SK-N-SH (cell line): ENCODE results near the gene ZNF580. TPM values are rescaled to one million over a fixed set of nuclear protein-coding genes. Genes with fewer than 3 reads are reported as not detected.
A peak's percentile ranks its signal among the peaks of the same experiment; 100 is the strongest.

Experiments used
- CTCF ChIA-PET: fragments of 300-600, 350-600 bp; formaldehyde crosslinking; extraction: SDS; loops from one replicate; lab custom pipeline; 2021; lab: Yijun Ruan, JAX
- POLR2A ChIA-PET: fragments of 350-600 bp; sonication (Branson Sonifier 250); formaldehyde crosslinking; extraction: SDS; loops from one replicate; lab custom pipeline; 2020; ENCODE audit warnings: antibody characterized with exemption, inconsistent platforms; lab: Yijun Ruan, JAX
- DNase-seq: peaks from one replicate; pipeline ENCODE4 v3.0.0; 2012
- H2AFZ ChIP-seq: fragments of 200-600 bp; sonication (generic); 2 replicates; pipeline ENCODE4 v1.8.1; 2016; ENCODE audit warnings: antibody characterized with exemption, mild to moderate bottlenecking, low read depth
- H3F3A ChIP-seq: fragments of 200-600 bp; sonication (generic); replicated peaks from 2 replicates; pipeline ENCODE3; 2016; ENCODE audit warnings: antibody characterized with exemption, mild to moderate bottlenecking; ENCODE audit not compliant: insufficient read depth
- H3K27ac ChIP-seq, 2 experiments: fragments of 200-500 bp in 1 of 2; fragments of 200-600 bp in 1 of 2; sonication (Bioruptor generic) in 1 of 2; sonication (generic), shearing (Covaris generic) in 1 of 2; 2 replicates each; pipeline versions ENCODE4 v1.5.1 to v1.6.1; 2014 to 2016; ENCODE audit warnings: low read depth in 2 of 2, inconsistent platforms in 1 of 2, low read length in 1 of 2, mild to moderate bottlenecking in 1 of 2, mixed read lengths in 1 of 2
- H3K27me3 ChIP-seq: fragments of 200-600 bp; sonication (generic), shearing (Covaris generic); 2 replicates; pipeline ENCODE4 v1.6.1; 2016; ENCODE audit warnings: mixed run types; ENCODE audit not compliant: insufficient read depth
- H3K36me3 ChIP-seq, 2 experiments: fragments of 200-500 bp in 1 of 2; fragments of 200-600 bp in 1 of 2; sonication (Bioruptor generic) in 1 of 2; sonication (generic) in 1 of 2; replicated peaks in 1 of 2; 2 replicates each; pipeline versions ENCODE3 to v1.5.1; 2014 to 2016; ENCODE audit warnings: low read length in 1 of 2, mild to moderate bottlenecking in 1 of 2; ENCODE audit not compliant: insufficient read depth in 2 of 2, control insufficient read depth in 1 of 2
- H3K4me1 ChIP-seq, 2 experiments: fragments of 200-500 bp in 1 of 2; fragments of 200-600 bp in 1 of 2; sonication (Bioruptor generic) in 1 of 2; sonication (generic), shearing (Covaris generic) in 1 of 2; 2 replicates each; pipeline versions ENCODE4 v1.5.1 to v1.6.1; 2014 to 2016; ENCODE audit warnings: low read depth in 1 of 2, low read length in 1 of 2, mixed run types in 1 of 2; ENCODE audit not compliant: insufficient read depth in 2 of 2, control insufficient read depth in 1 of 2
- H3K4me2 ChIP-seq: fragments of 200-600 bp; sonication (generic), shearing (Covaris generic); 2 replicates; pipeline ENCODE4 v1.6.1; 2017; ENCODE audit warnings: mixed run types
- H3K4me3 ChIP-seq, 2 experiments: fragments of 200-500 bp in 1 of 2; fragments of 200-600 bp in 1 of 2; sonication (Bioruptor generic) in 1 of 2; sonication (generic), shearing (Covaris generic) in 1 of 2; 2 replicates each; pipeline versions ENCODE4 v1.5.1 to v1.8.1; 2014 to 2016; ENCODE audit warnings: low read depth in 2 of 2, inconsistent platforms in 1 of 2, low read length in 1 of 2, mild to moderate bottlenecking in 1 of 2, mixed read lengths in 1 of 2, moderate library complexity in 1 of 2
- H3K79me2 ChIP-seq: fragments of 200-600 bp; sonication (generic); 2 replicates; pipeline ENCODE4 v1.8.1; 2017; ENCODE audit warnings: mild to moderate bottlenecking; ENCODE audit not compliant: insufficient read depth
- H3K9ac ChIP-seq: fragments of 200-600 bp; sonication (generic); 2 replicates; pipeline ENCODE4 v1.6.1; 2017; ENCODE audit warnings: mixed run types
- H3K9me2 ChIP-seq: fragments of 200-600 bp; sonication (generic); 2 replicates; pipeline ENCODE4 v1.6.1; 2017; ENCODE audit warnings: mixed run types
- H3K9me3 ChIP-seq: fragments of 200-600 bp; sonication (generic); 2 replicates; pipeline ENCODE4 v1.6.1; 2017; ENCODE audit warnings: mixed run types, mild to moderate bottlenecking, moderate library complexity
- H4K20me1 ChIP-seq: fragments of 200-600 bp; sonication (generic); 2 replicates; pipeline ENCODE4 v1.6.1; 2017; ENCODE audit warnings: mild to moderate bottlenecking, mixed run types; ENCODE audit not compliant: insufficient read depth
- CHD2 ChIP-seq: fragments of 150-350 bp; IDR thresholded peaks from 2 replicates; pipeline ENCODE4 v1.6.1; 2018; ENCODE audit warnings: low read length; ENCODE audit not compliant: partially characterized antibody
- ELF1 ChIP-seq: IDR thresholded peaks from 2 replicates; pipeline ENCODE4 v1.4.0; 2012
- FOSL2 ChIP-seq: IDR thresholded peaks from 2 replicates; pipeline ENCODE4 v1.4.0; 2012; ENCODE audit warnings: low read depth, mild to moderate bottlenecking, moderate library complexity, borderline replicate concordance
- FOXM1 ChIP-seq: IDR thresholded peaks from 2 replicates; pipeline ENCODE4 v1.4.0; 2012; ENCODE audit warnings: low read depth, mild to moderate bottlenecking
- GABPA ChIP-seq: IDR thresholded peaks from 2 replicates; pipeline ENCODE4 v1.4.0; 2012; ENCODE audit warnings: low read depth, mild to moderate bottlenecking
- GATA2 ChIP-seq: sonication (generic); formaldehyde crosslinking; IDR thresholded peaks from 2 replicates; pipeline ENCODE4 v1.5.0; 2020; ENCODE audit warnings: mild to moderate bottlenecking, missing genetic modification reagents
- MXI1 ChIP-seq: IDR thresholded peaks from 2 replicates; pipeline ENCODE4 v1.6.1; 2012; ENCODE audit warnings: mild to moderate bottlenecking, low read depth, low read length, improper control_type of control experiment
- NFIC ChIP-seq: IDR thresholded peaks from 2 replicates; pipeline ENCODE4 v1.4.0; 2012; ENCODE audit warnings: borderline replicate concordance
- RCOR1 ChIP-seq: fragments of 150-350 bp; IDR thresholded peaks from 2 replicates; pipeline ENCODE4 v1.6.1; 2017; ENCODE audit warnings: antibody characterized with exemption, low read length
- RFX5 ChIP-seq: IDR thresholded peaks from 2 replicates; pipeline ENCODE4 v1.6.1; 2012; ENCODE audit warnings: mild to moderate bottlenecking, improper control_type of control experiment, low read length
- RXRA ChIP-seq: IDR thresholded peaks from 2 replicates; pipeline ENCODE4 v1.4.0; 2012; ENCODE audit warnings: low read depth, mild to moderate bottlenecking, borderline replicate concordance
- WGBS: methylation state at CpG from one replicate; pipeline ENCODE4 v1.1.6; 2017; ENCODE audit warnings: low lambda C conversion rate; 5-methylcytosine and 5-hydroxymethylcytosine counted together
- polyA plus RNA-seq, 3 experiments: library from polyadenylated mRNA; depleted of rRNA; stranded (reverse); fragments of >200 nt; gene quantifications; 2 replicates each; pipeline ENCODE4 v1.2.3, GENCODE V29; 2012
- TF ChIP-seq, protein P1 (sequence below): fragments of 200-600 bp; sonication (generic); IDR thresholded peaks from 2 replicates; pipeline ENCODE4 v1.6.1; 2017; ENCODE audit warnings: antibody characterized with exemption, mild to moderate bottlenecking, moderate library complexity
- TF ChIP-seq, protein P2 (sequence below): fragments of 150-350 bp; IDR thresholded peaks from 2 replicates; pipeline ENCODE4 v1.6.1; 2017; ENCODE audit warnings: antibody characterized with exemption, low read length, low read depth, borderline replicate concordance
- TF ChIP-seq, protein P3 (sequence below): IDR thresholded peaks from 2 replicates; pipeline ENCODE4 v1.4.0; 2012; ENCODE audit warnings: low read depth, borderline replicate concordance
- TF ChIP-seq, protein P4 (sequence below): fragments of 150-350 bp; IDR thresholded peaks from 2 replicates; pipeline ENCODE4 v1.6.1; 2016; ENCODE audit warnings: mild to moderate bottlenecking, low read depth, low read length

ZNF580 gene
- polyA plus RNA-seq, 1 of the 3 experiments (the other 2 are of a cell fraction) = 21.9 TPM

DNA sequence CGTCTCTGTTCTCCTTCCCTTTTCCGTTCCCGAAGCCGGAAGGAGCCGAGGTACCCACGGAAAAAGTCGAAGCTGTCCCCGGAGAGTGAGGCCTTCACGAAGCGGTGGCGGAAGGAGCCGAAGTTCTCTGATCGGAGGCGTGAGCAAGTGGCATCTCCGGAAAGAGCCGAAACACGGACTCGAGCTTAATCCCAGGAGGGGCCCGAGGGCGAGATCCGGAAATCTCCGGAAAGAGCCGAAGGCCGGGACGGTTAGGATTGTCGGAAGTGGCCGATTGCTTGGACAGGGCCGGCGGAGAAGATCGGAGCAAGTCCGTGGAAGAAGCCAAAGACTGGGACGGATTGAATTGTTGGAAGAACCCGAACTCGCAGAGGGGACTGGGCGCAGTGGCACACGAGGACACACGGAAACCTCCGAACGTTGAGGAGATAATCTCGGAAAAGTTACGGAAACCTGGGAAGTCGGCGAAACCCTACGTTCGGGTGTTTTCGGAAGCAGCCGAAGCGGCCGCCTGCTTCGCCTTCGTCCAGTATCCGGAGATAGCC is 13.6 kb downstream of the ZNF580 start:
- no peaks in the 10 kb centered on the region for H3K27me3 ChIP-seq
- H3K79me2 ChIP-seq = peaks cover 44% of the 10 kb centered on the region
- ChIA-PET CTCF (interaction anchor here (0.6 to 3.9 kb wide), 17 partner anchors 10 to 270 kb away, joined by 3 to 36 read pairs (median 4); partner anchors contain the start of genes TMEM238, ZNF579 and ZNF581), POLR2A (interaction anchor here (0.5 to 1.5 kb wide), 9 partner anchors 11 to 315 kb away, joined by 3 to 5 read pairs (median 3); partner anchors contain the start of genes KMT5C, ZNF524, ZNF581 and ZNF628)
- peak; percentile 86 for DNase-seq
- peak overlapping the region; percentile 92 to 96 for H3K4me3 ChIP-seq
- H3K36me3 ChIP-seq = peaks cover 16 to 29% of the 10 kb centered on the region in 2 experiments
- H3F3A ChIP-seq = peaks cover 5% of the 10 kb centered on the region
- H2AFZ ChIP-seq = peak overlapping the region; percentile 83
- H3K4me1 ChIP-seq = peaks cover 14 to 29% of the 10 kb centered on the region in 2 experiments; a peak in 3 of 4 replicates
- H3K4me2 ChIP-seq = peak overlapping the region; percentile 84
- H3K9ac ChIP-seq = peak overlapping the region; percentile 99
- TF ChIP-seq NFIC (no peak), RFX5 (no peak), GATA2 (CRISPR knock-in tag) (no peak), ELF1 (peak; percentile 52; the same call in 1 of the 2 replicates), GABPA (no peak; the same call in 1 of the 2 replicates), RXRA (no peak)
- TF ChIP-seq, protein P1, sequence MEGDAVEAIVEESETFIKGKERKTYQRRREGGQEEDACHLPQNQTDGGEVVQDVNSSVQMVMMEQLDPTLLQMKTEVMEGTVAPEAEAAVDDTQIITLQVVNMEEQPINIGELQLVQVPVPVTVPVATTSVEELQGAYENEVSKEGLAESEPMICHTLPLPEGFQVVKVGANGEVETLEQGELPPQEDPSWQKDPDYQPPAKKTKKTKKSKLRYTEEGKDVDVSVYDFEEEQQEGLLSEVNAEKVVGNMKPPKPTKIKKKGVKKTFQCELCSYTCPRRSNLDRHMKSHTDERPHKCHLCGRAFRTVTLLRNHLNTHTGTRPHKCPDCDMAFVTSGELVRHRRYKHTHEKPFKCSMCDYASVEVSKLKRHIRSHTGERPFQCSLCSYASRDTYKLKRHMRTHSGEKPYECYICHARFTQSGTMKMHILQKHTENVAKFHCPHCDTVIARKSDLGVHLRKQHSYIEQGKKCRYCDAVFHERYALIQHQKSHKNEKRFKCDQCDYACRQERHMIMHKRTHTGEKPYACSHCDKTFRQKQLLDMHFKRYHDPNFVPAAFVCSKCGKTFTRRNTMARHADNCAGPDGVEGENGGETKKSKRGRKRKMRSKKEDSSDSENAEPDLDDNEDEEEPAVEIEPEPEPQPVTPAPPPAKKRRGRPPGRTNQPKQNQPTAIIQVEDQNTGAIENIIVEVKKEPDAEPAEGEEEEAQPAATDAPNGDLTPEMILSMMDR = no peak
- TF ChIP-seq, protein P2, sequence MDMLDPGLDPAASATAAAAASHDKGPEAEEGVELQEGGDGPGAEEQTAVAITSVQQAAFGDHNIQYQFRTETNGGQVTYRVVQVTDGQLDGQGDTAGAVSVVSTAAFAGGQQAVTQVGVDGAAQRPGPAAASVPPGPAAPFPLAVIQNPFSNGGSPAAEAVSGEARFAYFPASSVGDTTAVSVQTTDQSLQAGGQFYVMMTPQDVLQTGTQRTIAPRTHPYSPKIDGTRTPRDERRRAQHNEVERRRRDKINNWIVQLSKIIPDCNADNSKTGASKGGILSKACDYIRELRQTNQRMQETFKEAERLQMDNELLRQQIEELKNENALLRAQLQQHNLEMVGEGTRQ = no peak
- H3K27ac ChIP-seq = peak overlapping the region; percentile 99 to 100
- H3K9me3 ChIP-seq = no peaks in the 10 kb centered on the region
- H3K9me2 ChIP-seq = no peaks in the 10 kb centered on the region
- WGBS = under 1% methylated on average over 45 of the region's 52 CpGs
- H4K20me1 ChIP-seq = peaks cover 40% of the 10 kb centered on the region

DNA sequence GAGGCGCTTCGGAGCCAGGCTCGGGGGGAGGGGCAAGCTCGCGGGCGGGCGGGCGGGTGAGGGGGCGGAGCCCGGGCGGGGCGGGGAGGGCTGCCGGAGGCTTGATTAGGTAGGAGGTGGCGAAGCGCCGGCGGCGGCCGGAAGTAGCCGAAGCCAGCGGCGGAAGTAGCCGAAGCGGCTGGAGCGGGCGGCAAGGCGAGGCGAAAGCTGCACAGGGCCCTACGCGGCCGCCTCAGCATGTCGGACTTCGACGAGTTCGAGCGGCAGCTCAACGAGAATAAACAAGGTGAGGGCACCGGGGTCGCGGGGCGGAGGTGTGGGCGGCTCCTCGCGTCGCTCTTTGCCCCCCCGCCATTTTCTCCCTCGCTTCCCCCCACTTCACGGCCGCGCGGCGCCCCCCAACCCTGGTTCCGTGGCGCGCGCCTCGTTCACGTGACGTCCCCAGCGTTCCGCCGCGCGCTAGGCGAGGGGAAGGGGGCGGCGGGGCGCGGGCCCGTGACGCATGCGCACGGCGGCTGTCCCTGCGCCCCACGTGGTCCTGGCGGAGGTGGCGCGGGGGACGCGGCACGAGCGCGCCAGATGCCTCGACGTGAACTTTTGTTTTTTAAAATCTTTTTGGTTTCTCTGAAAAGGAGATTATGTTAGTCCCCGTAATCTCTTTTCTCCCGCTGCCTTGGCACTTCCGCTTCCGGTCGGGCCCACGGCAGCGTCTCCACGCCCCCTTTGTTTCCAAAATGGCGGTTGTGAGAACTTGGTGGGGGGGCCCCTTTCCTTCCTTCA is 14.3 kb downstream of the ZNF580 start, which contains the start of gene U2AF2:
Gene U2AF2, plus strand, starts transcription at position 168 of the 780 bp plus-strand sequence. Its CDS starts 70 bp downstream, at position 238.
- Histone ChIP-seq H3K9me2 (no peaks in the 10 kb centered on the region), H3K27me3 (no peaks in the 10 kb centered on the region), H3K27ac (peak within 1 kb of the TSS; percentile 99 to 100), H3K4me1 (peaks cover 14 to 27% of the 10 kb centered on the region in 2 experiments; a peak in 3 of 4 replicates), H3K4me2 (peak within 1 kb of the TSS; percentile 99), H3K9ac (peak within 1 kb of the TSS; percentile 99), H3F3A (peaks cover 5% of the 10 kb centered on the region), H2AFZ (peak within 1 kb of the TSS; percentile 83), H4K20me1 (peaks cover 47% of the 10 kb centered on the region), H3K4me3 (peak within 1 kb of the TSS; percentile 92 to 96), H3K36me3 (peaks cover 20 to 34% of the 10 kb centered on the region in 2 experiments), H3K79me2 (peaks cover 51% of the 10 kb centered on the region), H3K9me3 (no peaks in the 10 kb centered on the region)
- WGBS = under 1% methylated on average over 51 of the region's 95 CpGs
- peak; percentile 97 for DNase-seq
- ChIA-PET POLR2A (interaction anchor here (0.5 to 1.5 kb wide), 8 partner anchors 12 to 316 kb away, joined by 3 to 5 read pairs (median 4); partner anchors contain the start of genes KMT5C, ZNF524, ZNF581 and ZNF628), CTCF (interaction anchor here (0.6 to 3.9 kb wide), 15 partner anchors 10 to 271 kb away, joined by 3 to 36 read pairs (median 4); partner anchors contain the start of genes TMEM238, ZNF579 and ZNF581)
- TF ChIP-seq, protein P3, sequence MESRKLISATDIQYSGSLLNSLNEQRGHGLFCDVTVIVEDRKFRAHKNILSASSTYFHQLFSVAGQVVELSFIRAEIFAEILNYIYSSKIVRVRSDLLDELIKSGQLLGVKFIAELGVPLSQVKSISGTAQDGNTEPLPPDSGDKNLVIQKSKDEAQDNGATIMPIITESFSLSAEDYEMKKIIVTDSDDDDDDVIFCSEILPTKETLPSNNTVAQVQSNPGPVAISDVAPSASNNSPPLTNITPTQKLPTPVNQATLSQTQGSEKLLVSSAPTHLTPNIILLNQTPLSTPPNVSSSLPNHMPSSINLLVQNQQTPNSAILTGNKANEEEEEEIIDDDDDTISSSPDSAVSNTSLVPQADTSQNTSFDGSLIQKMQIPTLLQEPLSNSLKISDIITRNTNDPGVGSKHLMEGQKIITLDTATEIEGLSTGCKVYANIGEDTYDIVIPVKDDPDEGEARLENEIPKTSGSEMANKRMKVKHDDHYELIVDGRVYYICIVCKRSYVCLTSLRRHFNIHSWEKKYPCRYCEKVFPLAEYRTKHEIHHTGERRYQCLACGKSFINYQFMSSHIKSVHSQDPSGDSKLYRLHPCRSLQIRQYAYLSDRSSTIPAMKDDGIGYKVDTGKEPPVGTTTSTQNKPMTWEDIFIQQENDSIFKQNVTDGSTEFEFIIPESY = no peak; the same call in 1 of the 2 replicates
- TF ChIP-seq, protein P1 = no peak
- TF ChIP-seq RXRA (no peak), ELF1 (peak; percentile 85), MXI1 (peak; percentile 97), GATA2 (CRISPR knock-in tag) (no peak), CHD2 (no peak), RCOR1 (no peak), FOSL2 (no peak), FOXM1 (no peak)
- TF ChIP-seq, protein P4, sequence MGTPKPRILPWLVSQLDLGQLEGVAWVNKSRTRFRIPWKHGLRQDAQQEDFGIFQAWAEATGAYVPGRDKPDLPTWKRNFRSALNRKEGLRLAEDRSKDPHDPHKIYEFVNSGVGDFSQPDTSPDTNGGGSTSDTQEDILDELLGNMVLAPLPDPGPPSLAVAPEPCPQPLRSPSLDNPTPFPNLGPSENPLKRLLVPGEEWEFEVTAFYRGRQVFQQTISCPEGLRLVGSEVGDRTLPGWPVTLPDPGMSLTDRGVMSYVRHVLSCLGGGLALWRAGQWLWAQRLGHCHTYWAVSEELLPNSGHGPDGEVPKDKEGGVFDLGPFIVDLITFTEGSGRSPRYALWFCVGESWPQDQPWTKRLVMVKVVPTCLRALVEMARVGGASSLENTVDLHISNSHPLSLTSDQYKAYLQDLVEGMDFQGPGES = no peak
